H1 (cell line): Measurements from ENCODE around the gene CAMTA1. TPM values are rescaled to one million over a fixed set of nuclear protein-coding genes. Genes with fewer than 3 reads are reported as not detected.

Experiments
- BCL11A ChIP-seq, 2 experiments: IDR thresholded peaks; one replicate each; pipeline ENCODE4 v1.6.1; 2011; ENCODE audit warnings: low read depth in 2 of 2, low read length in 2 of 2, mild to moderate bottlenecking in 2 of 2
- CTBP2 ChIP-seq: IDR thresholded peaks from 2 replicates; pipeline ENCODE4 v1.7.0; 2011; ENCODE audit warnings: borderline replicate concordance, mild to moderate bottlenecking, moderate library complexity, mixed read lengths, low read length; ENCODE audit not compliant: insufficient read depth, insufficient read length
- SAP30 ChIP-seq: fragments of 300-600 bp; sonication (generic); IDR thresholded peaks from 2 replicates; pipeline ENCODE4 v1.7.1; 2012; ENCODE audit warnings: low read length, moderate library complexity, mild to moderate bottlenecking, inconsistent platforms; ENCODE audit not compliant: insufficient read depth, insufficient replicate concordance
- polyA plus RNA-seq, 7 experiments: library from polyadenylated mRNA; depleted of rRNA in 3 of 7; stranded (reverse) in 5 of 7; unstranded in 2 of 7; fragments of >200 nt in 5 of 7; fragments of 200-250 nt in 2 of 7; gene quantifications; 1 replicate in 5 of 7; 2 replicates in 1 of 7; 4 replicates in 1 of 7; pipeline versions ENCODE4 v1.2.1 to v1.2.3, GENCODE V29; 2011 to 2013; ENCODE audit warnings: missing spikeins in 2 of 7, mixed read lengths in 2 of 7
- total RNA-seq: library from RNA; stranded (reverse); fragmentation: NEBNext Ultra II Directional; extraction: Animal tissue kit (Norgen Biotek cat#: 25700); gene quantifications from 2 replicates; pipeline ENCODE4 v1.2.1, GENCODE V29; 2021

The CAMTA1 gene
- total and polyA plus RNA-seq, 2 of the 8 experiments (the other 6 are each of a cell fraction or from before 2014, with no cell fraction given), result 65.0 to 119 TPM

- TF ChIP-seq SAP30 (no peak), CTBP2 (no peak), BCL11A (IDR thresholded peaks at IDR 0.05; ENCODE audit: low read depth in 2 of 2, low read length in 2 of 2) (no peak)
Observed at GRCh38 chr1:6942990-6943389, 157.7 kb downstream of the CAMTA1 start (continued).
